Measurements from ENCODE around the gene H1-8.

H1-8 gene

GRCh38 chr3:129575997-129576384 is 33.0 kb downstream of the H1-8 start:
- DNase-seq = no peak

GRCh38 chr3:129576514-129577352 is 33.8 kb downstream of the H1-8 start:
- DNase-seq = peak in 1 of 2 experiments; percentile 22

GRCh38 chr3:129577366-129577765 is 34.4 kb downstream of the H1-8 start:
- no peak for DNase-seq

GRCh38 chr3:129577925-129578786 is 35.2 kb downstream of the H1-8 start:
- no peak for DNase-seq

- no peak for DNase-seq
Observed at GRCh38 chr3:129579991-129580390, 37.0 kb downstream of the H1-8 start.

- DNase-seq = no peak
Observed at GRCh38 chr3:129581623-129582022, 38.6 kb downstream of the H1-8 start.

DNA sequence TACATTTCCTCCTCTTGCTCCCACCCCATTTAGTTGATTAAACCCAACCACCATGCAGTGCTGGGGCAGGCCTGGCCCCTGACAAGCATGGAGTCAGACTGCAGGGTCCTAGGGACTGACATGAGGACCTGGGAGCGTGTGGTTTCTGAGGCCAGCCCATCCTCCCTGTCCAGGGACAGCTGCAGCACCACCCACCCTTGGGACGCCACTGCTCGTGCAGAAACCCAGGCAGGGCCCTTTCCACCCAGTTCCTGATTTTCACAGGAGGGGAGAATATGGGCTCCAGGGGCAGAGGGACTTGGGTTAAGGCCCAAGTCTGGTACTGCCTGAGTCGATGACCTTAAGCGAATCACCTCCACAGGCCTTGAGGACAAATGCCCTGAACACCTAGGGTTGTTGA is 39.8 kb downstream of the H1-8 start:
- no peak for DNase-seq

DNA sequence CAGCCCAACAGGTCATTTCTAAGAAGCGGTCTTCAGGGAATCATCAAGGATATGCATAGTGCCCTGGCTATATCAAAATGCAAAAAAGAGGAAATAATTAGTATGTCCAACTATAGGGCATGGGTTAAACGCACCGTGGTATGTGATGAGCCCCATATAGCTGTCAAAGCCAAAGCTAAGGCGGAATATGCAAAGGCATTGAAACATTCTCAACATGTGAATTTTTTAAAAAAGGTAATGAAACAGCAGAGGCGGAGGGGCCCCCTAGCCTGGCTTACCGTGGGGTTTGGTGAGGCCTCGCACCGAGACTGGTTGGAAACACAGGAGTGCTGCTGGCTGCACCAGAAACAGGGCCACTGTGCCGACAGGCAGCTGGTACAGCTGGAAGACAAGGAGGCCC is 40.3 kb downstream of the H1-8 start:
- no peak for DNase-seq

- no peak for DNase-seq
Observed at GRCh38 chr3:129584631-129585030, 41.7 kb downstream of the H1-8 start.

GRCh38 chr3:129585949-129586657 is 43.1 kb downstream of the H1-8 start:
- DNase-seq = no peak

DNA sequence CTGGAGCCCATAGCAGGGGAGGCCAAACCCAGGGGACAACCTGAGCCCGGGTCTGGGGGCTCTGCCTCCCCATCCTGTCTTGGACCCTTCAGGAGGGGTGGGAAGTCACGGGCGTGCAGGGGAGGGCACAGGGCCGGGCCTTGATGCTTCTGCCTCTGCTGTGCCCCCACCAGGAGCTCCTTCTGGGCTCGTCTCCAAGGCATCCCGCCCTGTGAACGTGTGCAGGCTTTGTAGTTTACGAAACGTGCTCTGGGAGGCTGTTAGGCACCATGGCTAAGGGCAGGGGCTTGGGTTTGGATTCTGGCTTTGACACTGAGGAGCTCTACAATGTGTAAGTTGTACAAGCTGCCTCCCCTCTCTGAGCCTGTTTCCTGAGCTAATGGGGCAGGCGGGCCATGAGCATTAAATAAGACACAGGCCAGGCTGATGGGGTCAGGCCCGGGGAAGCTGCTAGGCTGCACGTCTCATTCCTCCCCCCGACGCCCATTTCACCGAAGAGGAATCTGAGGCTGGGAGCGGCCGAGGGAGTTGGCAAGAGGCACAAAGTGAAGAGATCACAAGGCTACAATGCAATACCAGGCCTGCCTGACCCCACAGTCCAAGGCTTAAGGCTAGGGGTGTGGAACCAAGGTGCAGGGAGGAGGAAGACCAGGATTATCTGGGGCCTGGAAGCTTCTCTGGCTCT is 43.9 kb downstream of the H1-8 start:
- DNase-seq = no peak

- no peak for DNase-seq
Observed at GRCh38 chr3:129587566-129588210, 44.7 kb downstream of the H1-8 start.

GRCh38 chr3:129590215-129590614 is 47.2 kb downstream of the H1-8 start:
- no peak for DNase-seq

GRCh38 chr3:129591932-129592331 is 49.0 kb downstream of the H1-8 start:
- no peak for DNase-seq

DNA sequence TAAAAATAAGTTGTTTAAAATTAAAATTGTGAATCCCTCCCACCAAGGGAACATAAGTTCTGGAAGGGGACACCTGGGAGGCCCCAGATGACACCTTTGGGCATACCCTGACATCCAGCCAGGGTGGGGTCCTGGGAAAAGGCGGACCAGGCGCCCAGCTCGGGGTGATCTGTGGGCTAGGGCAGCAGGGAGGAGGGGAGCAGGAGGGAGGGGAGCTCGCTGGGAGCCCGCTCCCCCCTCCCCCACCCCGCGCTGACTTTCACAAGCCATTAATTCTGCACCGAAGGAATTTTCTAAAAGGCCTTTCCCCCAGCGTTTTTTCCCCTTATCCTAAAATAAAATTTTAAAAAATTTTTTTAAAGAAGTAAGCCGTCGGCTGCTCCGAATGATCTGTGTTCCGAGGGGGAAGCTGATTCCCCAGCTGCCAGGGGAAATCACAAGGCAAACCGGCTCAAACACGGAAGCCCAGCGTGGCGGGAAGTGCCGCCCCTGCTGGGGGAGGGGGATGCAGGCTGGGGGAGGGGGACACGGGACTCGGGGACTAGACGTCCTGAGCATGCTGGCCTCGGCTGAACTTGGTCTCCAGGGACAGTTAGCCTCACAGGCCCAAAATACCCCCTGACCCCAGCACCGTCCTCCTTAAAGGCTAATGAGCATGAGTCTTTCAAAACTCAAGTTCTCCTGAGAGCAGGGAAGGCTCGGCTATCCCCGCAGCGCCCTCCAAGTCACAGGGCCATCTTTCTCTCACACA is 49.6 kb downstream of the H1-8 start:
- DNase-seq = no peak

GRCh38 chr3:129593230-129593594 is 50.2 kb downstream of the H1-8 start:
- DNase-seq = no peak

DNA sequence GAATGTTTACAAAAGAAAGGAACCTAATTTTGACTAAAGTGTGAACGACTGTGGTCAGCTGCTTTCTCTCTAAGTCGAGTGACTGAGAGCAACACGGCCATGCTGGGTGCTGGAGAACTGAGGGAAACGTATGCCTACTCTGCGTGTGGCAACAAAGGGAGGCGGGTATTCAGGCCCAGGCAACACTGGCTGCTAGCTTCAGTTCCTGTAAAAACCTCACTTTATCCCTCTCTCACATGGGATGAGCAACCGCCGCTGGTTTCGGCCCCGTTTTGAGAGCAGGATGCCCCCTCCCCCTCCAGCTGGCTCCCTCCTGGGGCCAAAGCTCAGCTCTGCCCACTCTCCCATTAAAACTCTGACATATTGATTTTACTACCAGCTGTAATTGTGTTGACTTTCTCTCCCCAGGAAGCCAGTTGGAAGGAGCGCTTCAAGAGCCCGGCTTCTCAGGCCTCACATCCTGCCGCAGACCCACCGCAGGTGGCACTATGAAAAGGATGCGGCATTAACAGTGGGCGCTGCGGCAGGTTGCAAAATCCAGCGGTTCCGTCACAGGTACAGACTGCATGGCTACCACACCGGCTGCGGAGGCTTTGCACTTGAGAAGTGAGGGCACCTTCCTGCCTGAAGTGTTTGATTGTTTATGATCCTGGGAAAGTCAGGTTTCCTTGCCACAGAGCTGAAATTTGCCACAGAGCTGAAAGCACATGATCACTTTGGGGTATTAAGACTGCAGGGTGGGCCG is 50.8 kb downstream of the H1-8 start:
- peak; percentile 21 to 25 for DNase-seq

DNA sequence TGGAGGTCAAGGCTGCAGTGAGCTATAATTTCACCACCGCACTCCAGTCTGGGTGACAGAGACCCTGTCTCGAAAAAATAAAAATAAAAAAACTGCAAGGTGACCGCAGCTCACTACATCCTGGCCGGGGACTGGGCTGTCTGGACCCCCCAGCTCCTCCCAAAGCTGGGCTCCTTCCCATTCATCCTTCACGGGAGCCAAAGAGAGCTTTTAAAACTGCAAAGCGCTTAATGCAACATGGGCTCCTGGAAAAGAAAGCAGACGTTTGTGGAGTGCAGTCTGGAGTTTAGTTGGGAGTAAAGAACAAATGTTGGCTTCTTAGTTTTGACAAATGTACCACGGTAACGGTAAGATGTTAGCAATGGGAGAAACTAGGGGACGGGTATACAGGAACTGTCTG is 51.4 kb downstream of the H1-8 start:
- DNase-seq = no peak

GRCh38 chr3:129594907-129595390 is 52.0 kb downstream of the H1-8 start:
- DNase-seq = no peak

- DNase-seq = no peak
Observed at GRCh38 chr3:129595544-129596193, 52.7 kb downstream of the H1-8 start.

Data from stimulated activated CD4-positive, alpha-beta T cell treated with anti-CD3 and anti-CD28 coated beads, Interleukin-4, amount 100 ng/mL, for 4 hours (primary cell).